ENCODE data around the gene NUP205.
"Not testable (repeated sequence)": the region's sequence is repeated elsewhere in the genome, so short reads cannot be mapped to it uniquely, and the experiment has no call there.

Gene NUP205

GRCh38 chr7:135669774-135670173 lies 112.1 kb downstream of the NUP205 start:
- no peak for DNase-seq

- DNase-seq = no peak
These were observed 112.5 kb downstream of the NUP205 start for GRCh38 chr7:135670179-135670578.

GRCh38 chr7:135672560-135673359 lies 115.0 kb downstream of the NUP205 start:
- DNase-seq = peak in 1 of 2 donors; percentile 19

- DNase-seq = no peak
These were observed 115.6 kb downstream of the NUP205 start for GRCh38 chr7:135673360-135673706.

- no peak for DNase-seq
These were observed 121.2 kb downstream of the NUP205 start for GRCh38 chr7:135678612-135679575.

- no peak for DNase-seq
These were observed 124.0 kb downstream of the NUP205 start for GRCh38 chr7:135681762-135682161.

- no peak for DNase-seq
These were observed 124.5 kb downstream of the NUP205 start for GRCh38 chr7:135682191-135682590.

GRCh38 chr7:135683609-135684008 lies 125.9 kb downstream of the NUP205 start:
- DNase-seq = no peak

GRCh38 chr7:135684136-135684535 lies 126.4 kb downstream of the NUP205 start:
- no peak for DNase-seq

GRCh38 chr7:135684699-135685098 lies 127.0 kb downstream of the NUP205 start:
- DNase-seq = no peak

GRCh38 chr7:135685306-135686084 lies 127.8 kb downstream of the NUP205 start:
- no peak for DNase-seq

GRCh38 chr7:135687466-135687865 lies 129.7 kb downstream of the NUP205 start:
- DNase-seq = no peak

- DNase-seq = no peak
These were observed 132.8 kb downstream of the NUP205 start for GRCh38 chr7:135690566-135690965.

GRCh38 chr7:135692055-135692454 lies 134.3 kb downstream of the NUP205 start:
- DNase-seq = no peak

- not testable (repeated sequence) for DNase-seq
These were observed 134.9 kb downstream of the NUP205 start for GRCh38 chr7:135692606-135693005.

- DNase-seq = no peak
These were observed 135.8 kb downstream of the NUP205 start for GRCh38 chr7:135693558-135693957.

- no peak for DNase-seq
These were observed 139.7 kb downstream of the NUP205 start for GRCh38 chr7:135697276-135698049.

All from CD4-positive, alpha-beta T cell treated with Interleukin-1 beta for 1 hour (primary cell).